ENCODE results near the gene KLHL3.

KLHL3 gene

DNA sequence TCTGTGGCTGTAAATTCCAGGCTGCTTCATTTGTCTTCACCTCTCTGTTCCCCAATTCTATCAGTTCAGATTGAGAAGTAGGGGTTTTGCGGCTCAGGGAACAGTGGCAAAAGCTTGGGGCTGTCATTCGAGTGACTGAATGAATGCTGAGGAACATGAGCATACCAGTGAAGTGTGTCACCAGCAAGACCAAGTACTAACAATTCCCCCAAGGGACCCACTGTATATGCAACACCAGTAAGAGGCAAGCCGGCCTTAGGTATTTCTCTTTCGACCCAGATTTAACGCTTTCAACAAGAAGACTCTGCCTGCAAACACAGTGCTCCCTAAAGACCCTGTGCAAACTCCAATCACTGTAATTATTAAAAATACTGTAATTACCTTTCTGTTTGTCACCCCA is 25.8 kb downstream of the KLHL3 start:
- no peak for DNase-seq (ENCODE audit: extremely low spot score)
- POLR2A ChIA-PET, result no interaction called here
- CTCF ChIA-PET, result no interaction called here
- TF ChIP-seq, protein P1, sequence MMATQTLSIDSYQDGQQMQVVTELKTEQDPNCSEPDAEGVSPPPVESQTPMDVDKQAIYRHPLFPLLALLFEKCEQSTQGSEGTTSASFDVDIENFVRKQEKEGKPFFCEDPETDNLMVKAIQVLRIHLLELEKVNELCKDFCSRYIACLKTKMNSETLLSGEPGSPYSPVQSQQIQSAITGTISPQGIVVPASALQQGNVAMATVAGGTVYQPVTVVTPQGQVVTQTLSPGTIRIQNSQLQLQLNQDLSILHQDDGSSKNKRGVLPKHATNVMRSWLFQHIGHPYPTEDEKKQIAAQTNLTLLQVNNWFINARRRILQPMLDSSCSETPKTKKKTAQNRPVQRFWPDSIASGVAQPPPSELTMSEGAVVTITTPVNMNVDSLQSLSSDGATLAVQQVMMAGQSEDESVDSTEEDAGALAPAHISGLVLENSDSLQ (IDR thresholded peaks at IDR 0.05), result no peak
- TF ChIP-seq LEF1 (IDR thresholded peaks at IDR 0.05; ENCODE audit: borderline replicate concordance) (no peak), HDGF (IDR thresholded peaks at IDR 0.05; ENCODE audit: borderline replicate concordance) (no peak), ARNT (IDR thresholded peaks at IDR 0.05) (no peak), FOXA1 (IDR thresholded peaks at IDR 0.05) (no peak), L3MBTL2 (conservative IDR thresholded peaks at IDR 0.05) (no peak)

DNA sequence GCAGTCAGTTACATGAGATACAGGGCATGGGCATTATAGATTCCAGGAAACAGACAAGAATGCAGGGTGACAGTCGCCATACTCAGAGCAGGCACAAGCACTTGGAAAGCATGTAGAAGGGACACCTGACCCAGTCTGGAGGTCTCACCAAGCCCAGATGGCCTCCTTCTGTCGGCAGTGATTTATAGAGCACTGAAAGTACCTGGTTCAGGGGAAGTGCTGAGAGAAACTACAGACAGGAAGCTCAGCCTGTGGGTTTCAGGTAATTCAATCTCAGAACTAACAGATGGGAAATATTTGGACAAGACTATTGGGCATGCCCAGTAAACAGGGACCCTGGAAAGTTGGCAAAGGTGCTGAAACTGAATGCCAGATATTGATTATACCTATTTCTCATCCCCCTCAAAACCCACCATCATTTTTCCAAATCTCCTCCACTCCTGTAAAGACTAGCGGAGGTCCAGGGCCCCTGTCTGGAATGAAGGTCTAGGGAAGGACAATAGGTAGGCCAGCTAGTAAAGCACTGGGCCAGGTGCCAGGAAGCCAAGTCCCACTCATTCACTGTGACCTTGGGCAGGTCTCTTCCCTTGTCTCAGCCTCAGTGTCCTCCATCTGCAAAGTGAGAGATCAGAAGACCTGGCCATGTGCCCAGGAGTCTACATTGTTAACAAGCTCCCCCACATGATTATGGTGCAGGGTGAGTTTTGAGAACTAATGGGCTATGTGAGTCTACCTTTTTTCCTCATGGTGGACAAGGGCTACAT is 26.9 kb downstream of the KLHL3 start:
- TF ChIP-seq, protein P1 (IDR thresholded peaks at IDR 0.05), result no peak
- no peak for TF ChIP-seq BHLHE40 (IDR thresholded peaks at IDR 0.05; ENCODE audit: borderline replicate concordance)
- no peak for TF ChIP-seq ARNT (IDR thresholded peaks at IDR 0.05)
- no peak for TF ChIP-seq FOXM1 (IDR thresholded peaks at IDR 0.05; ENCODE audit: borderline replicate concordance)
- TF ChIP-seq ZNF384 (IDR thresholded peaks at IDR 0.05), result no peak
- no peak for TF ChIP-seq L3MBTL2 (conservative IDR thresholded peaks at IDR 0.05)
- no peak for TF ChIP-seq SP1 (IDR thresholded peaks at IDR 0.05)
- no peak for TF ChIP-seq TARDBP (IDR thresholded peaks at IDR 0.05)
- no peak for TF ChIP-seq LEF1 (IDR thresholded peaks at IDR 0.05; ENCODE audit: borderline replicate concordance)
- TF ChIP-seq ELF4 (IDR thresholded peaks at IDR 0.05), result no peak
- no peak for TF ChIP-seq FOXK2 (IDR thresholded peaks at IDR 0.05)
- ChIA-PET POLR2A (no interaction called here), CTCF (no interaction called here)
- no peak for DNase-seq (ENCODE audit: extremely low spot score)

DNA sequence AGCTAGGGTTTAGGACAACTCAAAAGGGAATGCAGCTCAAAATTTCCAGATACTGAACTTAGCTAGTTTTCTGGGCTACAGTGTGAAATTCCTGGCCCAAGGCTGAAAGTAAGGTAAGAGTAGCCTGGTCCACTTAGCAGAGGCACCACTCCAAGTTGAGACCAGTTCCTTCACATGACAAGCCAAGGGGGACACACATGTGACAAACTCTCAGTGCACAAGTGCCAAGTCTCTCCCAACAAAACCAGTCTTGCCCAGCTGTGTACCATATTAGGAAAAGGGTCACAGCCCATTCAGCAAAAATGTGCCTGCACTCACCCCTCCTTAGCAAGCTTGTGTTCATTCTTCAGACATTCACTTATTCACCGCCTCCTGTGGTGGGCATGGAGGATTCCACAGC is 27.8 kb downstream of the KLHL3 start:
- ChIA-PET CTCF (no interaction called here), POLR2A (no interaction called here)
- TF ChIP-seq FOXM1 (IDR thresholded peaks at IDR 0.05; ENCODE audit: borderline replicate concordance), result no peak
- no peak for TF ChIP-seq CTBP1 (IDR thresholded peaks at IDR 0.05; ENCODE audit: borderline replicate concordance)
- TF ChIP-seq NFRKB (IDR thresholded peaks at IDR 0.05), result no peak
- no peak for TF ChIP-seq LEF1 (IDR thresholded peaks at IDR 0.05; ENCODE audit: borderline replicate concordance)
- TF ChIP-seq FOXA1 (IDR thresholded peaks at IDR 0.05), result no peak
- TF ChIP-seq SUZ12 (IDR thresholded peaks at IDR 0.05), result no peak
- no peak for DNase-seq (ENCODE audit: extremely low spot score)

DNA sequence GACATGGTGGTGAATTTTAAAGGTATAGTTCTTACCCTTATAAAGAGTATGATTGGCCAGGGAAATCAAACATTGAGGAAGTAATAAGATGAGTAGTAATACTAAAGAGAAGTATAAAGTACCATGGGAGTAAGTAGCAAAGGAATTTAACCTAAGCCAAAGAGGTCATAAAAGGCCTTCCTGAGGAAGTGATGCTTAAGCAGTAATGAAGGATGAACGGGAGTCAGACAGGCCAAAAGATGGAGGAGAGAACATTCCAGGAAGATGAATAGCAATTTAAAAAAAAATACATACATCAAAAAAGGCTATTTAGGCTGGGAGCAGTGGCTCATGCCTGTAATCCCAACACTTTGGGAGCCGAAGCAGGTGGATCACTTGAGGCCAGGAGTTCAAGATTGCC is 29.0 kb downstream of the KLHL3 start:
- no peak for DNase-seq (ENCODE audit: extremely low spot score)
- ChIA-PET POLR2A (no interaction called here), CTCF (no interaction called here)
- TF ChIP-seq BHLHE40 (IDR thresholded peaks at IDR 0.05; ENCODE audit: borderline replicate concordance), result no peak
- TF ChIP-seq FOXM1 (IDR thresholded peaks at IDR 0.05; ENCODE audit: borderline replicate concordance), result no peak
- no peak for TF ChIP-seq CTBP1 (IDR thresholded peaks at IDR 0.05; ENCODE audit: borderline replicate concordance)
- TF ChIP-seq, protein P1 (IDR thresholded peaks at IDR 0.05), result no peak
- no peak for TF ChIP-seq SUZ12 (IDR thresholded peaks at IDR 0.05)
- no peak for TF ChIP-seq L3MBTL2 (conservative IDR thresholded peaks at IDR 0.05)
- no peak for TF ChIP-seq ARNT (IDR thresholded peaks at IDR 0.05)
- TF ChIP-seq LEF1 (IDR thresholded peaks at IDR 0.05; ENCODE audit: borderline replicate concordance), result no peak
- TF ChIP-seq HDGF (IDR thresholded peaks at IDR 0.05; ENCODE audit: borderline replicate concordance), result no peak
- TF ChIP-seq SP1 (IDR thresholded peaks at IDR 0.05), result no peak
- no peak for TF ChIP-seq ZNF384 (IDR thresholded peaks at IDR 0.05)
- TF ChIP-seq TARDBP (IDR thresholded peaks at IDR 0.05), result no peak
- no peak for TF ChIP-seq FOXA1 (IDR thresholded peaks at IDR 0.05)
- TF ChIP-seq FOXK2 (IDR thresholded peaks at IDR 0.05), result no peak
- TF ChIP-seq ELF4 (IDR thresholded peaks at IDR 0.05), result no peak
- TF ChIP-seq NFRKB (IDR thresholded peaks at IDR 0.05), result no peak

DNA sequence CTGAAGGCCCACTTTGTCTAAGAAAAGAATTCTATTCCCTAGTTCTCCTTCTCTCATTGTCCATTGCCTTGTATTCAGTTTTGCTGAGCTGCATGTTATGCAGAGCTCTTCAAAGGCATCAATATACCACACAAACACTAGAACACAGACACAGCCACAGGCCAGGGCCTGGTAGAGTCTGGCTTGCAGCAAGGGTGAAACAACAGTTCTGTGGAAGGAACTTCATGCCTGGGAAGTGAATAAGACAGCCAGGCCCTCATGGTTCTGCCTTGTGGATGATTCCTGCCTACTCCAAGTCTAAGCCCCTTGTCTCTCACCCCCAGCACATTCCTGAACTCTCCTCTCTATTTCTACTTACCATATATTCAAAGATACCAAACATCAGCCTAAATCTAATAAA is 30.8 kb downstream of the KLHL3 start:
- DNase-seq (ENCODE audit: extremely low spot score), result no peak
- TF ChIP-seq FOXM1 (IDR thresholded peaks at IDR 0.05; ENCODE audit: borderline replicate concordance) (no peak), BHLHE40 (IDR thresholded peaks at IDR 0.05; ENCODE audit: borderline replicate concordance) (no peak), LEF1 (IDR thresholded peaks at IDR 0.05; ENCODE audit: borderline replicate concordance) (no peak), ELF4 (IDR thresholded peaks at IDR 0.05) (no peak), FOXA1 (IDR thresholded peaks at IDR 0.05) (no peak), SP1 (IDR thresholded peaks at IDR 0.05) (no peak), NFRKB (IDR thresholded peaks at IDR 0.05) (no peak), L3MBTL2 (conservative IDR thresholded peaks at IDR 0.05) (no peak), CTBP1 (IDR thresholded peaks at IDR 0.05; ENCODE audit: borderline replicate concordance) (no peak), FOXK2 (IDR thresholded peaks at IDR 0.05) (no peak), HDGF (IDR thresholded peaks at IDR 0.05; ENCODE audit: borderline replicate concordance) (no peak), ZNF384 (IDR thresholded peaks at IDR 0.05) (no peak), SUZ12 (IDR thresholded peaks at IDR 0.05) (no peak), ARNT (IDR thresholded peaks at IDR 0.05) (no peak), TARDBP (IDR thresholded peaks at IDR 0.05) (no peak)
- TF ChIP-seq, protein P1 (IDR thresholded peaks at IDR 0.05), result no peak
- ChIA-PET CTCF (no interaction called here), POLR2A (no interaction called here)

DNA sequence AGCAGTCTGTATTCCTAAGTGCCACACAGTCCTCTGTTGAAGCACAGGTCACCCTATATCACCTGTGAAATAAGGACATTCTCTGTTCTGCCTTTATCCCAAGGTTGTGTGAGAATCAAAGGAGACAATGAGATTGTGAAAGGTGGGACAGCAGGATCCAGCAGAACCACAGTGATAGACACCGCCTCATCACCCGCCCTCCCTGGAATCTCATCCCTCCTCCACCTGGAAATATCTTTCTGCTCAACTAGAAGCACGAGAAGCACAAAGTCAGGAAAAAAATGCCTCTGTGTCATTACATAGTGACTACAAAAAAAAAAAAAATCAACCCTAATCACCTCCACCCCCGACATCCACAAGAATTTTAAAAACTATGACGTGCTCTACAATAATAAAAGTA is 32.3 kb downstream of the KLHL3 start:
- ChIA-PET POLR2A (no interaction called here), CTCF (no interaction called here)
- no peak for DNase-seq (ENCODE audit: extremely low spot score)
- no peak for TF ChIP-seq FOXK2 (IDR thresholded peaks at IDR 0.05)
- TF ChIP-seq LEF1 (IDR thresholded peaks at IDR 0.05; ENCODE audit: borderline replicate concordance), result no peak
- no peak for TF ChIP-seq HDGF (IDR thresholded peaks at IDR 0.05; ENCODE audit: borderline replicate concordance)
- no peak for TF ChIP-seq FOXA1 (IDR thresholded peaks at IDR 0.05)
- no peak for TF ChIP-seq ARNT (IDR thresholded peaks at IDR 0.05)
- TF ChIP-seq SP1 (IDR thresholded peaks at IDR 0.05), result no peak
- TF ChIP-seq BHLHE40 (IDR thresholded peaks at IDR 0.05; ENCODE audit: borderline replicate concordance), result no peak
- TF ChIP-seq L3MBTL2 (conservative IDR thresholded peaks at IDR 0.05), result no peak
- TF ChIP-seq NFRKB (IDR thresholded peaks at IDR 0.05), result no peak
- no peak for TF ChIP-seq ELF4 (IDR thresholded peaks at IDR 0.05)
- TF ChIP-seq, protein P1 (IDR thresholded peaks at IDR 0.05), result no peak
- TF ChIP-seq TARDBP (IDR thresholded peaks at IDR 0.05), result no peak
- TF ChIP-seq CTBP1 (IDR thresholded peaks at IDR 0.05; ENCODE audit: borderline replicate concordance), result no peak
- no peak for TF ChIP-seq ZNF384 (IDR thresholded peaks at IDR 0.05)
